Measurements from ENCODE around the gene NMNAT3.
A peak's percentile ranks its signal among the peaks of the same experiment; 100 is the strongest.

NMNAT3 gene

GRCh38 chr3:139564294-139564861 lies 113.4 kb downstream of the NMNAT3 start:
- peak in 1 of 2 experiments; percentile 20 for DNase-seq
- TF ChIP-seq POLR2A (IDR thresholded peaks at IDR 0.05; ENCODE audit: low read length): no peak
- TF ChIP-seq GATA1 (IDR thresholded peaks at IDR 0.05; ENCODE audit: low read depth, low read length): no peak

- no peak for DNase-seq
- TF ChIP-seq POLR2A (IDR thresholded peaks at IDR 0.05; ENCODE audit: low read length) (no peak), GATA1 (IDR thresholded peaks at IDR 0.05; ENCODE audit: low read depth, low read length) (no peak)
Measured at GRCh38 chr3:139561959-139562676, 115.7 kb downstream of the NMNAT3 start.

GRCh38 chr3:139561255-139561817 lies 116.4 kb downstream of the NMNAT3 start:
- no peak for DNase-seq
- TF ChIP-seq GATA1 (IDR thresholded peaks at IDR 0.05; ENCODE audit: low read depth, low read length) (no peak), POLR2A (IDR thresholded peaks at IDR 0.05; ENCODE audit: low read length) (no peak)

GRCh38 chr3:139560411-139560810 lies 117.4 kb downstream of the NMNAT3 start:
- DNase-seq: no peak
- TF ChIP-seq GATA1 (IDR thresholded peaks at IDR 0.05; ENCODE audit: low read depth, low read length) (no peak), POLR2A (IDR thresholded peaks at IDR 0.05; ENCODE audit: low read length) (no peak)

DNA sequence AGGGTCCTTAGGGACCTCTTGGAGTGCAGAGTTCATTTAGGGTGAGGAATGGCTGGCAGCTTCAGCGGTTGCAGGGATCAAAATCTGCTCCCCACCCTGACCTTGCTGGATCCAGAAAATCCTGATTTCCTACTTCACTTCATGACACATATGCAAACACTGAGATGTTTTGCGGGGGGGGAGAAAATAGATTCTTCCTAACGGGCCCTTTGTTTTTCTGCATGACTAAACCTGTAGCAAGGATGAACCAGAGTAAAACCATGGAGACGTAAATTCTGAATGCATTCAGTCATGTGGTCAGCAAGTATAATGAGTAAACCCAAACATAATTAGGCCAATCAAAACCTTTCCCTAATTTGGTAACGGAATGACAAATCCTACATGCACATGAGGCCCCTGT lies 118.2 kb downstream of the NMNAT3 start:
- TF ChIP-seq POLR2A (IDR thresholded peaks at IDR 0.05; ENCODE audit: low read length) (no peak), GATA1 (IDR thresholded peaks at IDR 0.05; ENCODE audit: low read depth, low read length) (no peak)
- no peak for DNase-seq

- TF ChIP-seq POLR2A (IDR thresholded peaks at IDR 0.05; ENCODE audit: low read length): no peak
- TF ChIP-seq GATA1 (IDR thresholded peaks at IDR 0.05; ENCODE audit: low read depth, low read length): no peak
- DNase-seq: no peak
Measured at GRCh38 chr3:139558351-139559266, 119.2 kb downstream of the NMNAT3 start.

DNA sequence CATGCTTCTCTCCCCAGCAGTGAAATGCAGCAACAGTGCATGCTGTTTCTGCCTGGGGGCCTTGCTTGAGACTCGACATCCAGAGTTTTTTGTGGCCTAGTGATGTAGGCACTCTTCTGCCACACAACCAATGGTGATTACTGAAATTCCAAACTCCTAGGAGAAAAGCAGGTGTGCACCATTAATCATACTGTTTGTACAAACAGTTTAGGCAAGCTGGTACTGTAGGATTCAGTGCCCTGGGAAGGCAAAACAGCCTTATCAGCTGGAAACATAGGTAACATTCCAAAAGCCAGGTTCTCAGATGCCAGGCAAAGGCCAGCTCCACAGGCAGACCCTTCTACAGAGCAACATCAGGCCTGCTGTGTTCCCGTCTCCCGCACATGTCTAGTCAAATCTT lies 120.7 kb downstream of the NMNAT3 start:
- no peak for DNase-seq
- no peak for TF ChIP-seq GATA1 (IDR thresholded peaks at IDR 0.05; ENCODE audit: low read depth, low read length)
- TF ChIP-seq POLR2A (IDR thresholded peaks at IDR 0.05; ENCODE audit: low read length): no peak

DNA sequence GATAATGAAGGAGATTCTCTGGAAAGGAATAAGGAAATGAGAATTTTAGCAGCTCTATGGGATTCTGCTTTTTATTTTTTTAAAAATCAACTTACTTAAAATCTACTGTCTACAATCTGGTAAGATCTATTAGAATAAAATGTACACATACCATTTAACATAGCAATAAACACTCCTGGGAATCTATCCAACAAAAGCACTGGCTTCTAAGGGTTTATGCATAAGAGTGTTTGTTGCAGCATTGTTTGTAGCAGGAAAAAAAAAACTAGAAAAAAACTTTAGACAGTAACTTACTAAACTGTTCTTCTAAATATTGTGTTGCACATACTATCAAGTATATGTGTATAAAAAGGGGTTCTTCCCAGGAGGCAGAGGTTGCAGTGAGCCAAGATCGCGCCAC lies 122.5 kb downstream of the NMNAT3 start:
- no peak for DNase-seq
- no peak for TF ChIP-seq POLR2A (IDR thresholded peaks at IDR 0.05; ENCODE audit: low read length)
- no peak for TF ChIP-seq GATA1 (IDR thresholded peaks at IDR 0.05; ENCODE audit: low read depth, low read length)

- TF ChIP-seq POLR2A (IDR thresholded peaks at IDR 0.05; ENCODE audit: low read length): no peak
- no peak for TF ChIP-seq GATA1 (IDR thresholded peaks at IDR 0.05; ENCODE audit: low read depth, low read length)
- DNase-seq: no peak
Measured at GRCh38 chr3:139554628-139555027, 123.1 kb downstream of the NMNAT3 start.

DNA sequence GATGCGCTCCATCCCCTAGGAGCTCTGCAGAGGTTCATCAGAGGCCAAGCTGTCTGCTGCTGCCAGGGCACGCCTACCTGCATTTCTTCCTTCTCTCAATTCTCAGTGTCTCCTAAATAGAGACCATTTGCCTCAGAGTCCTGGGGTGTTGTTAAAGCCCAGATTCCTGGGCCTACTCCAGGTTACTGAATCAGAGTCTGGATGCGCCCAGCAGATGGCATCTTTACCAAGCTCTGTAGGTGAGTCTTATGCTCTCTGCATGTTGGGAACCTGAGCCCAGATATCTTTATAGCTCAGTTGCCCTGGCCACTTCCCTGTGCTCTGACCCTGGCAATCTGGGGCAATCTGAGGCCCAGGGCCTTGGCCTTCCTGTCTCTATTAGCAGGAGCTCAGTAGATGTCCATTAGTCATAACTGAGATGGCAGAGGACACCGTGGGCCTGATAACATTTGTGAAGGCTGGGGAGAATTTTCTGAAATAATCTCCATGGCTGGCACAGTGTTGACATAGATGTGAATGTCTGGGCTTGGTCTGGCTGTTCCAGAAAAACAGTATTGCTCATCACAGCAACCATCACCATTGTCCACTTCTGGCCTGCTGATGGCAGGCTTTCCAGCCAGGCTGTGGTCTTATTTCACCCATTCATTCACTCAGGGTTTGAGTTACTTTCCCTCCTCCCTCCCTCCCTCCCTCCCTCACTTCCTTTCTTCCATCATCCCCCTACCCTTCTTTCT lies 125.0 kb downstream of the NMNAT3 start:
- TF ChIP-seq POLR2A (IDR thresholded peaks at IDR 0.05; ENCODE audit: low read length): no peak
- TF ChIP-seq GATA1 (IDR thresholded peaks at IDR 0.05; ENCODE audit: low read depth, low read length): no peak

DNA sequence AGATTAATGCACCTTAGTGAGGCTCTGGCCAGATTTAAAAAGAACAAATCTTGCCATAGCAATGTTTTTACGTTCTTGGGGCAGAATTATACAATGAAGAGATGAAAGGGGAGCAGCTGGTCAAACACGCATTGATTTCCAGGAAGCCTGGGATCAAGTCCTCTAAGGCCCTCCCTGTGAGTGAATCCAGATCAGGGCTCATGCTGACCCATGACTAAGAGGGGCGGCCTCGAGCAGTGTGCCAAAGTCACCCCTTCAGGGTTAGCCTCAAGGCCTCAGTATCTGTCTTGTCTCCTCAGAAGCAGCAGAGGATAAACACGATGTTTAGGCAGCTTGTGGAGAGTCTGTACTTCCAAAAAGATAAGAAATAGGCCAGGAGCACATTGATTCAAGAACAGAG lies 129.0 kb downstream of the NMNAT3 start:
- DNase-seq: no peak
- TF ChIP-seq POLR2A (IDR thresholded peaks at IDR 0.05; ENCODE audit: low read length) (no peak), GATA1 (IDR thresholded peaks at IDR 0.05; ENCODE audit: low read depth, low read length) (no peak)

More for the DNA sequence above, 125.0 kb downstream of the NMNAT3 start:
- no peak for DNase-seq

DNA sequence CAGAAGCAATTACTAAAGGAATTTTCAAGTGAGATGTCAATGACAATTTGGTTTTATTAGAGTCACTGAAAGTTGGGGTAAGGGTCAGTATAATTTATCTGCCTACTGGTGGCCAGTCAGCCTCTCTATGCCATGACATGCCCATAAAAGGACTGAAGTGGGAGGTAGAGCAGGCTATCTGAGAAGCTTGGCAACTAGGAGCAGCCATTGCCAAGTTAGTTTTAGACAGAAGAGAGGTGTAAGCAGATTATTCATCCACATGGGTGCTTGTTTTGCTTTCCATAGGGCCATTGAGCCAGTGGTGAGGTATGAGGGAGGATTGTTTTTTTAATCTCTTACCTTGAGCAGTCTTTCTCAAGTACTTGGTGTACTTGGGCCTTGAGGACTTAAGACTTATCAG lies 130.1 kb downstream of the NMNAT3 start:
- TF ChIP-seq GATA1 (IDR thresholded peaks at IDR 0.05; ENCODE audit: low read depth, low read length) (no peak), POLR2A (IDR thresholded peaks at IDR 0.05; ENCODE audit: low read length) (no peak)
- DNase-seq: no peak

DNA sequence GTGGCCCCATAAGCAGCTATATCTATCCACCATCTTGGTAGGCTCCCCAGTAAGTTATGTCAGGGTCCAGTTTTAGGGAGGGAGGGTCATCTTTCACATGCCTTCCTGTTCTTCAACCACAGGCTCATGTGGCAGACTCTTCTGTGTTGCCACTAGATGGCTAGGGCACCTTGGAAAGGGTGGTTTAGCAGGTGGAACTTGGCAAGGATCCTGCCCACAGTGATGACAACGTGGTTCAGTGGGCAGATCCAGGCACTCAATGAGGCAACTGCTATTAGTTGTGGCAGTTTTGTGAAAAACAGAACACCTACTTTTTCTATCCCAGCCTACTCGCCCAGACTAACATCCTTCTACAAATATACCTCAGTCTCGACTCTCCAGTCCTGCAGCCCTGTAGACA lies 131.0 kb downstream of the NMNAT3 start:
- TF ChIP-seq POLR2A (IDR thresholded peaks at IDR 0.05; ENCODE audit: low read length) (no peak), GATA1 (IDR thresholded peaks at IDR 0.05; ENCODE audit: low read depth, low read length) (no peak)
- no peak for DNase-seq

Measured in erythroblast (primary cell).